DOHH2 (cell line): Measurements from ENCODE around the gene CTNNA2.

Experiments used
- EZH2phosphoT487 ChIP-seq: fragments of 200-600 bp; sonication (generic); IDR thresholded peaks from 2 replicates; pipeline ENCODE4 v1.6.1; 2017; ENCODE audit warnings: borderline replicate concordance, mild to moderate bottlenecking, antibody characterized with exemption, low read length, moderate library complexity, mixed read lengths
- TF ChIP-seq, protein P1 (sequence below): fragments of 200-600 bp; sonication (generic); IDR thresholded peaks from one replicate; pipeline ENCODE4 v1.5.1; 2014; ENCODE audit warnings: antibody characterized with exemption, mild to moderate bottlenecking, low read depth, low read length; ENCODE audit not compliant: poor library complexity, severe bottlenecking

DNA sequence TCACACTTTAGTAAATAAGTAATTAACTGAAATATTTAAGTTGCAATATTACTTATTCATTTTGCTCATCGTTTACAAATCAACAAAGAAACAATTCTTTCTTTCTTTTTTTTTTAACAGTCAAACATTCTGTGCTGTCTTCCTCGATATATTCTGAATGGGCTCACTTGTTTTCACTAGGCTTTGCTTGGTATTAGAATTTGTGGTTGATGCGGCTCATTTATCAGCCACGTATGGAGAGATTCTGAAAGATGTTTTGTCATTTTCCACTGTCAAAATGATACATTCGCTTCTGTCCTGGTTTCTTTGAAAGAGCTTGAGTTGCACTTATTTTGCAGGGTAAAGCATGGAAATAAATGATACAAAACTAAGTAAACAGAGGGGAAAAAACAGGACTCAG lies 468.0 kb downstream of the CTNNA2 start:
- TF ChIP-seq, protein P1, sequence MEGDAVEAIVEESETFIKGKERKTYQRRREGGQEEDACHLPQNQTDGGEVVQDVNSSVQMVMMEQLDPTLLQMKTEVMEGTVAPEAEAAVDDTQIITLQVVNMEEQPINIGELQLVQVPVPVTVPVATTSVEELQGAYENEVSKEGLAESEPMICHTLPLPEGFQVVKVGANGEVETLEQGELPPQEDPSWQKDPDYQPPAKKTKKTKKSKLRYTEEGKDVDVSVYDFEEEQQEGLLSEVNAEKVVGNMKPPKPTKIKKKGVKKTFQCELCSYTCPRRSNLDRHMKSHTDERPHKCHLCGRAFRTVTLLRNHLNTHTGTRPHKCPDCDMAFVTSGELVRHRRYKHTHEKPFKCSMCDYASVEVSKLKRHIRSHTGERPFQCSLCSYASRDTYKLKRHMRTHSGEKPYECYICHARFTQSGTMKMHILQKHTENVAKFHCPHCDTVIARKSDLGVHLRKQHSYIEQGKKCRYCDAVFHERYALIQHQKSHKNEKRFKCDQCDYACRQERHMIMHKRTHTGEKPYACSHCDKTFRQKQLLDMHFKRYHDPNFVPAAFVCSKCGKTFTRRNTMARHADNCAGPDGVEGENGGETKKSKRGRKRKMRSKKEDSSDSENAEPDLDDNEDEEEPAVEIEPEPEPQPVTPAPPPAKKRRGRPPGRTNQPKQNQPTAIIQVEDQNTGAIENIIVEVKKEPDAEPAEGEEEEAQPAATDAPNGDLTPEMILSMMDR, result no peak
- TF ChIP-seq EZH2phosphoT487, result no peak
